GM19372 (cell line): ENCODE measurements around the gene UBA1.

Source experiments
- ATAC-seq: cut with Tn5 transposase; IDR thresholded peaks from one replicate; pipeline ENCODE4 v1.9.1; 2021; ENCODE audit warnings: mild to moderate bottlenecking, low read depth, moderate library complexity; ENCODE audit not compliant: unreplicated experiment

The UBA1 gene

GRCh38 chrX:47186096-47186740 lies 7.4 kb upstream of the UBA1 start:
- no peak for ATAC-seq

- no peak for ATAC-seq
Measured at GRCh38 chrX:47187106-47187677, 6.4 kb upstream of the UBA1 start.

GRCh38 chrX:47189906-47190305 lies 3.7 kb upstream of the UBA1 start:
- no peak for ATAC-seq

- peak; percentile 77 for ATAC-seq
Measured at GRCh38 chrX:47190445-47191269, 3.0 kb upstream of the UBA1 start.

- no peak for ATAC-seq
Measured at GRCh38 chrX:47191331-47191730, 2.3 kb upstream of the UBA1 start.

GRCh38 chrX:47191806-47192401 lies 1.7 kb upstream of the UBA1 start:
- no peak for ATAC-seq

GRCh38 chrX:47194194-47194787 lies 662 bp downstream of the UBA1 start:
- ATAC-seq: no peak

GRCh38 chrX:47196098-47196497 lies 2.5 kb downstream of the UBA1 start:
- ATAC-seq: no peak

GRCh38 chrX:47197526-47197925 lies 3.9 kb downstream of the UBA1 start:
- no peak for ATAC-seq

GRCh38 chrX:47198026-47198686 lies 4.5 kb downstream of the UBA1 start:
- ATAC-seq: no peak

GRCh38 chrX:47198687-47199080 lies 5.1 kb downstream of the UBA1 start:
- ATAC-seq: no peak

GRCh38 chrX:47199286-47199685 lies 5.7 kb downstream of the UBA1 start:
- ATAC-seq: no peak

- ATAC-seq: no peak
Measured at GRCh38 chrX:47200385-47201150, 6.9 kb downstream of the UBA1 start.

- no peak for ATAC-seq
Measured at GRCh38 chrX:47201345-47201944, 7.8 kb downstream of the UBA1 start.

- ATAC-seq: no peak
Measured at GRCh38 chrX:47202316-47202715, 8.7 kb downstream of the UBA1 start.

GRCh38 chrX:47202877-47203276 lies 9.2 kb downstream of the UBA1 start:
- no peak for ATAC-seq

GRCh38 chrX:47204970-47205369 lies 11.3 kb downstream of the UBA1 start:
- ATAC-seq: no peak

GRCh38 chrX:47206316-47206715 lies 12.7 kb downstream of the UBA1 start:
- no peak for ATAC-seq

GRCh38 chrX:47208108-47208507 lies 14.5 kb downstream of the UBA1 start:
- ATAC-seq: no peak
